ENCODE measurements around the gene CCHCR1.
"Not testable (repeated sequence)": the region's sequence is repeated elsewhere in the genome, so short reads cannot be mapped to it uniquely, and the experiment has no call there.

DNA sequence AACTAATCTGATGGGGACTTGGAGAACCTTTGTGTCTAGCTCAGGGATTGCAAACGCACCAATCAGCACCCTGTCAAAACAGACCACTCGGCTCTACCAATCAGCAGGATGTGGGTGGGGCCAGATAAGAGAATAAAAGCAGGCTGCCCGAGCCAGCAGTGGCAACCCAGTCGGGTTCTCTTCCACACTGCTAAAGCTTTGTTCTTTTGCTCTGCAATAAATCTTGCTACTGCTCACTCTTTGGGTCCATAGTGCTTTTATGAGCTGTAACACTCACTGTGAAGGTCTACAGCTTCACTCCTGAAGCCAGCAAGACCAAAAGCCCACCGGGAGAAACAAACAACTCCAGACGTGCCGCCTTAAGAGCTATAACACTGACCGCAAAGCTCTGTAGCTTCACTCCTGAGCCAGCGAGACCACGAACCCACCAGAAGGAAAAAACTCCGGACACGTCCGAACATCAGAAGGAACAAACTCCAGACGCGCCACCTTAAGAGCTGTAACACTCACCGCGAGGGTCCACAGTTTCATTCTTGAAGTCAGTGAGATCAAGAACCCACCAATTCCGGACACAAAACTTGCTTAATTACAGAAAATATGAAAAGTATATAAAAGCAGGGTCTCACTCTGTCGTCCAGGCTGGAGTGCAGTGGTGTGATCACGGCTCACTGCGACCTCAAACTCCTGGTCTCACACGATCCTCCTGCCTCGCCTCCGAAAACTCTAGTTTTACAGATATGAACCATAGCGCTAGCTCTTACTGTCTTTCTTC, 38.8 kb upstream of the CCHCR1 start:
- TF ChIP-seq, protein P1, sequence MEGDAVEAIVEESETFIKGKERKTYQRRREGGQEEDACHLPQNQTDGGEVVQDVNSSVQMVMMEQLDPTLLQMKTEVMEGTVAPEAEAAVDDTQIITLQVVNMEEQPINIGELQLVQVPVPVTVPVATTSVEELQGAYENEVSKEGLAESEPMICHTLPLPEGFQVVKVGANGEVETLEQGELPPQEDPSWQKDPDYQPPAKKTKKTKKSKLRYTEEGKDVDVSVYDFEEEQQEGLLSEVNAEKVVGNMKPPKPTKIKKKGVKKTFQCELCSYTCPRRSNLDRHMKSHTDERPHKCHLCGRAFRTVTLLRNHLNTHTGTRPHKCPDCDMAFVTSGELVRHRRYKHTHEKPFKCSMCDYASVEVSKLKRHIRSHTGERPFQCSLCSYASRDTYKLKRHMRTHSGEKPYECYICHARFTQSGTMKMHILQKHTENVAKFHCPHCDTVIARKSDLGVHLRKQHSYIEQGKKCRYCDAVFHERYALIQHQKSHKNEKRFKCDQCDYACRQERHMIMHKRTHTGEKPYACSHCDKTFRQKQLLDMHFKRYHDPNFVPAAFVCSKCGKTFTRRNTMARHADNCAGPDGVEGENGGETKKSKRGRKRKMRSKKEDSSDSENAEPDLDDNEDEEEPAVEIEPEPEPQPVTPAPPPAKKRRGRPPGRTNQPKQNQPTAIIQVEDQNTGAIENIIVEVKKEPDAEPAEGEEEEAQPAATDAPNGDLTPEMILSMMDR (IDR thresholded peaks at IDR 0.05) = not testable (repeated sequence)
- TF ChIP-seq POLR2A (IDR thresholded peaks at IDR 0.05) = not testable (repeated sequence)

Data from esophagus squamous epithelium (tissue), 4 donors.